ENCODE results near the gene PCCA.

DNA sequence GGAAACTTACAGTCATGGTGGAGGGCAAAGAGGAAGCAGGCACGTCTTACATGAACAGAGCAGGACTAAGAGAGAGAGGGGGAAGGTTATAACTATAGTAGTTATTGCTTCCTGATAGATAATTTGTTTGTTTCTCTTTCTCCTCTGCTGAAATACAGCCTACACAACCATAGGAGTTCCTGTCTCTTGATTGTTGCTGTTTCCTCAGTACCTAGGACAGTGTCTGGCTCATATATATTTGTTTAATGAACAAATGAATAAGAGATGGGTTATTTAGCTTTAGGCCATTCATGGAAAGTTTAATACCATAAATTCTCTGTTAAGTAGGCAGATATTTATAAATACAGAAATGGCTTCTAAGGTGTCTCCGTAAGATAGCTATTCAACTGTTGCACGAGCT, 95.2 kb downstream of the PCCA start:
- TF ChIP-seq CTCF (IDR thresholded peaks at IDR 0.05) = no peak
- TF ChIP-seq POLR2A (IDR thresholded peaks at IDR 0.05) = no peak

All from prostate gland (tissue), 2 donors.